NB4 (cell line): ENCODE results near the gene CHODL.

Experiments used
- POLR2A ChIP-seq: IDR thresholded peaks from 2 replicates; pipeline ENCODE4 v1.6.1; 2011; ENCODE audit warnings: mild to moderate bottlenecking; ENCODE audit not compliant: insufficient read length; ENCODE audit errors: extremely low read depth
- TF ChIP-seq, protein P1 (sequence below): IDR thresholded peaks from one replicate; pipeline ENCODE4 v1.5.1; 2012; ENCODE audit warnings: low read depth, low read length
- TF ChIP-seq, protein P2 (sequence below): IDR thresholded peaks from 2 replicates; pipeline ENCODE4 v1.6.1; 2011; ENCODE audit warnings: low read depth, low read length

DNA sequence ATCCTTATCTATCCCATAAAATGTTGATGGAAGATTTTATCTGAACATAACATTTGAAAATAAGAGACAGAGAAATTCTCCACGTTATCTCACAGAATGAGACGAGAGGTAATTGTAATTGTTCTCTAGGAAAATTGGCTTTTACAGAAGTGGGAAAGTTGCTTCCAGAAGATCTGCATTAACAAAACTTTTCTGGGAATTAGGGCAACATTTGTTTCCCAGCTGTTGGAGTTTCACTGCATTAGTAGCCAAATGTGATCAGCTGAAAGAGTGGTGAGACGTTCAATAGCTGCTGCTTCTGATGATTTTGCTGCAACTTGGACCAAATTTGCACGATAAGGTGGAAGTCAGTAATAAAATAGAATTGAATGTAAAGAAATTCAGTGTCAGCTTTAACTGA is 7.6 kb downstream of the CHODL start:
- TF ChIP-seq, protein P1, sequence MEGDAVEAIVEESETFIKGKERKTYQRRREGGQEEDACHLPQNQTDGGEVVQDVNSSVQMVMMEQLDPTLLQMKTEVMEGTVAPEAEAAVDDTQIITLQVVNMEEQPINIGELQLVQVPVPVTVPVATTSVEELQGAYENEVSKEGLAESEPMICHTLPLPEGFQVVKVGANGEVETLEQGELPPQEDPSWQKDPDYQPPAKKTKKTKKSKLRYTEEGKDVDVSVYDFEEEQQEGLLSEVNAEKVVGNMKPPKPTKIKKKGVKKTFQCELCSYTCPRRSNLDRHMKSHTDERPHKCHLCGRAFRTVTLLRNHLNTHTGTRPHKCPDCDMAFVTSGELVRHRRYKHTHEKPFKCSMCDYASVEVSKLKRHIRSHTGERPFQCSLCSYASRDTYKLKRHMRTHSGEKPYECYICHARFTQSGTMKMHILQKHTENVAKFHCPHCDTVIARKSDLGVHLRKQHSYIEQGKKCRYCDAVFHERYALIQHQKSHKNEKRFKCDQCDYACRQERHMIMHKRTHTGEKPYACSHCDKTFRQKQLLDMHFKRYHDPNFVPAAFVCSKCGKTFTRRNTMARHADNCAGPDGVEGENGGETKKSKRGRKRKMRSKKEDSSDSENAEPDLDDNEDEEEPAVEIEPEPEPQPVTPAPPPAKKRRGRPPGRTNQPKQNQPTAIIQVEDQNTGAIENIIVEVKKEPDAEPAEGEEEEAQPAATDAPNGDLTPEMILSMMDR, result no peak
- TF ChIP-seq POLR2A, result no peak
- TF ChIP-seq, protein P2, sequence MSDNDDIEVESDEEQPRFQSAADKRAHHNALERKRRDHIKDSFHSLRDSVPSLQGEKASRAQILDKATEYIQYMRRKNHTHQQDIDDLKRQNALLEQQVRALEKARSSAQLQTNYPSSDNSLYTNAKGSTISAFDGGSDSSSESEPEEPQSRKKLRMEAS, result no peak
